Suprapubic skin (tissue), 3 donors: ENCODE results near the gene MS4A10.

ENCODE experiments used
- CTCF ChIP-seq, 2 donors: fragments of 200-600 bp in 1 of 2; fragments of 450-650 bp in 1 of 2; sonication (generic) in 1 of 2; IDR thresholded peaks; one replicate each; pipeline ENCODE4 v1.5.1; 2016 to 2019; ENCODE audit warnings: antibody characterized with exemption in 2 of 2, mild to moderate bottlenecking in 1 of 2, moderate library complexity in 1 of 2
- POLR2AphosphoS5 ChIP-seq, 3 donors: sonication (generic); formaldehyde crosslinking; IDR thresholded peaks; one replicate each; pipeline ENCODE4 v1.6.1; 2017; ENCODE audit warnings: antibody characterized with exemption in 3 of 3

- TF ChIP-seq POLR2AphosphoS5 (IDR thresholded peaks at IDR 0.05) = no peak
- no peak for TF ChIP-seq CTCF (IDR thresholded peaks at IDR 0.05)
These were observed 751 bp downstream of the MS4A10 start for GRCh38 chr11:60785806-60786361.
